IPS-20b (cell line): Measurements from ENCODE around the gene PLAGL2.
"Not testable (repeated sequence)": the region's sequence is repeated elsewhere in the genome, so short reads cannot be mapped to it uniquely, and the experiment has no call there.

Experiments used
- H3K27ac ChIP-seq: one replicate; pipeline ENCODE4 v1.5.1; 2013; ENCODE audit warnings: low read length
- H3K27me3 ChIP-seq: 2 replicates; pipeline ENCODE4 v1.6.1; 2013; ENCODE audit warnings: mild to moderate bottlenecking, low read length, inconsistent platforms; ENCODE audit not compliant: insufficient read depth
- H3K36me3 ChIP-seq: 2 replicates; pipeline ENCODE4 v1.6.1; 2013; ENCODE audit warnings: low read depth, mild to moderate bottlenecking, inconsistent platforms, low read length, moderate library complexity; ENCODE audit not compliant: insufficient read depth
- H3K4me1 ChIP-seq: 2 replicates; pipeline ENCODE4 v1.6.1; 2013; ENCODE audit warnings: mild to moderate bottlenecking, control low read depth, inconsistent platforms, low read length, moderate library complexity; ENCODE audit not compliant: insufficient read depth
- H3K4me3 ChIP-seq: 2 replicates; pipeline ENCODE4 v1.5.1; 2013; ENCODE audit warnings: mild to moderate bottlenecking, low read length, inconsistent platforms
- H3K9ac ChIP-seq: 2 replicates; pipeline ENCODE4 v1.6.1; 2013; ENCODE audit warnings: low read depth, mild to moderate bottlenecking, inconsistent platforms, low read length, moderate library complexity
- H3K9me3 ChIP-seq: 2 replicates; pipeline ENCODE4 v1.6.1; 2013; ENCODE audit warnings: mild to moderate bottlenecking, low read depth, low read length, inconsistent platforms; ENCODE audit not compliant: insufficient read depth

PLAGL2 gene

GRCh38 chr20:32199006-32199405 lies 8.5 kb downstream of the PLAGL2 start:
- Histone ChIP-seq H3K9me3 (no peaks in the 10 kb centered on the region), H3K27ac (no peak overlapping the region), H3K4me1 (peaks cover 5% of the 10 kb centered on the region; the same call in 1 of the 2 replicates), H3K27me3 (no peaks in the 10 kb centered on the region), H3K9ac (no peak overlapping the region), H3K4me3 (no peak overlapping the region), H3K36me3 (peaks cover 91% of the 10 kb centered on the region)

- not testable (repeated sequence) for H3K4me3 ChIP-seq, H3K9ac ChIP-seq, H3K9me3 ChIP-seq, H3K4me1 ChIP-seq, H3K27me3 ChIP-seq, H3K27ac ChIP-seq
- peaks cover 89% of the 10 kb centered on the region for H3K36me3 ChIP-seq
These were observed 10.4 kb downstream of the PLAGL2 start for GRCh38 chr20:32197136-32197535.

- not testable (repeated sequence) for H3K27me3 ChIP-seq, H3K4me3 ChIP-seq, H3K4me1 ChIP-seq, H3K27ac ChIP-seq, H3K9me3 ChIP-seq, H3K9ac ChIP-seq
- H3K36me3 ChIP-seq: peaks cover 89% of the 10 kb centered on the region
These were observed 10.9 kb downstream of the PLAGL2 start for GRCh38 chr20:32196613-32197012.

GRCh38 chr20:32195581-32195980 lies 12.0 kb downstream of the PLAGL2 start:
- Histone ChIP-seq H3K4me3 (no peak overlapping the region), H3K36me3 (peaks cover 80% of the 10 kb centered on the region), H3K9me3 (no peaks in the 10 kb centered on the region), H3K27me3 (no peaks in the 10 kb centered on the region), H3K9ac (no peak overlapping the region), H3K4me1 (no peaks in the 10 kb centered on the region), H3K27ac (no peak overlapping the region)

- no peaks in the 10 kb centered on the region for H3K9me3 ChIP-seq
- H3K27me3 ChIP-seq: no peaks in the 10 kb centered on the region
- H3K9ac ChIP-seq: no peak overlapping the region
- peaks cover 4% of the 10 kb centered on the region; the same call in 1 of the 2 replicates for H3K4me1 ChIP-seq
- H3K36me3 ChIP-seq: peaks cover 67% of the 10 kb centered on the region
- H3K27ac ChIP-seq: no peak overlapping the region
- H3K4me3 ChIP-seq: no peak overlapping the region
These were observed 13.5 kb downstream of the PLAGL2 start for GRCh38 chr20:32193996-32194395.

GRCh38 chr20:32193336-32193735 lies 14.2 kb downstream of the PLAGL2 start:
- H3K36me3 ChIP-seq: peaks cover 60% of the 10 kb centered on the region
- not testable (repeated sequence) for H3K27me3 ChIP-seq, H3K9me3 ChIP-seq, H3K27ac ChIP-seq, H3K4me1 ChIP-seq, H3K9ac ChIP-seq, H3K4me3 ChIP-seq

- Histone ChIP-seq H3K27me3 (no peaks in the 10 kb centered on the region), H3K36me3 (peaks cover 55% of the 10 kb centered on the region), H3K4me3 (no peak overlapping the region), H3K4me1 (peaks cover 4% of the 10 kb centered on the region; the same call in 1 of the 2 replicates), H3K27ac (no peak overlapping the region), H3K9ac (no peak overlapping the region), H3K9me3 (no peaks in the 10 kb centered on the region)
These were observed 14.8 kb downstream of the PLAGL2 start for GRCh38 chr20:32192698-32193097.

GRCh38 chr20:32191873-32192272 lies 15.7 kb downstream of the PLAGL2 start:
- Histone ChIP-seq H3K9ac (no peak overlapping the region), H3K36me3 (peaks cover 46% of the 10 kb centered on the region), H3K4me3 (no peak overlapping the region), H3K4me1 (peaks cover 4% of the 10 kb centered on the region; the same call in 1 of the 2 replicates), H3K9me3 (no peaks in the 10 kb centered on the region), H3K27me3 (no peaks in the 10 kb centered on the region), H3K27ac (no peak overlapping the region)

GRCh38 chr20:32191422-32191821 lies 16.1 kb downstream of the PLAGL2 start:
- peaks cover 4% of the 10 kb centered on the region; the same call in 1 of the 2 replicates for H3K4me1 ChIP-seq
- no peaks in the 10 kb centered on the region for H3K9me3 ChIP-seq
- H3K36me3 ChIP-seq: peaks cover 42% of the 10 kb centered on the region
- no peak overlapping the region for H3K27ac ChIP-seq
- no peak overlapping the region for H3K4me3 ChIP-seq
- no peak overlapping the region for H3K9ac ChIP-seq
- no peaks in the 10 kb centered on the region for H3K27me3 ChIP-seq

GRCh38 chr20:32190616-32191415 lies 16.7 kb downstream of the PLAGL2 start:
- Histone ChIP-seq H3K9me3 (no peaks in the 10 kb centered on the region), H3K9ac (peak overlapping the region; percentile 83; the same call in 1 of the 2 replicates), H3K36me3 (peaks cover 36% of the 10 kb centered on the region), H3K27ac (no peak overlapping the region), H3K27me3 (no peaks in the 10 kb centered on the region), H3K4me1 (peaks cover 4% of the 10 kb centered on the region; the same call in 1 of the 2 replicates), H3K4me3 (peak overlapping the region; percentile 73)

- Histone ChIP-seq H3K9me3 (no peaks in the 10 kb centered on the region), H3K27ac (peak overlapping the region; percentile 60), H3K36me3 (peaks cover 27% of the 10 kb centered on the region), H3K27me3 (no peaks in the 10 kb centered on the region), H3K4me1 (peaks cover 4% of the 10 kb centered on the region; the same call in 1 of the 2 replicates), H3K4me3 (peak overlapping the region; percentile 73), H3K9ac (peak overlapping the region; percentile 83; the same call in 1 of the 2 replicates)
These were observed 17.6 kb downstream of the PLAGL2 start for GRCh38 chr20:32189691-32190615.
